HG03039 (cell line): Measurements from ENCODE around the gene ZNF467.

ENCODE experiments used
- ATAC-seq: cut with Tn5 transposase; IDR thresholded peaks from one replicate; pipeline ENCODE4 v1.9.1; 2021; ENCODE audit warnings: mild to moderate bottlenecking, moderate library complexity; ENCODE audit not compliant: unreplicated experiment

The ZNF467 gene

GRCh38 chr7:149808311-149808710, 34.9 kb upstream of the ZNF467 start:
- no peak for ATAC-seq

DNA sequence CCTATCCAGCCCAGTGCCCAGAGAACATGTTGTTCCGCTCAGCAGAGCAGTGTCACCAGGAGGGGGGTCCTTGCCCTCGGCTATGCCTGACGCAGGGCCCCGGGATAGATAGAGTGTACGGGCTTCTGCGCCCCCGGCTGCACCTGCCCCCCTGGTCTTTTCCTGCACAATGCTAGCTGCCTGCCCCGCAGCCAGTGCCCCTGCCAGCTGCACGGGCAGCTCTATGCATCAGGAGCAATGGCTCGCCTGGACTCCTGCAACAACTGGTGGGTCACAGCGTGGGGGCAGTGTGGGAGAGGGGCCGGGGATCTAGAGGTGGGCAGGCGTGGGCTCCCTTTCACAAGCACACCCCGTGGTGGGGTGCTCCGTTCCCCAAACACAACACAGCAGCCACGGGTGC, 33.3 kb upstream of the ZNF467 start:
- ATAC-seq: no peak

DNA sequence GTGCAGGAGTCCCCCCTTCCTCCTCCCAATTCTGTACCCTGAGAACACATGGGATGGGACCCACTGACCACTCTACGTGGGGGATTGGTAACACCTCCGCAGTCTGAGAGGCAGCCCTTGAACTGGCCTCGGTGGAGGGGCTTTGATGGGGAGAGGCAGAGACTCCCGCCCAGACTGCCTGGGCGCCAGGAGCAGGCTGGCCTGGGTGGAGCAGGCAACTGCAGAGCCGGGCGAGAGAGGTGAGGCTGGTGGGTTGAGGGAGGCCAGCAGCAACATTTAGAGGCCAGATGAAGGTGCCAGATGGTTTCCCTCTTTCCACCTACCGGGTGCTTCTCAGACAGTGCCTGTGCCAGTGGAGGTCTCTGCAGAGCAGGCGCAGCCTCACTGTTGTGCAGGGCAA, 30.7 kb upstream of the ZNF467 start:
- no peak for ATAC-seq

GRCh38 chr7:149803551-149804074, 30.2 kb upstream of the ZNF467 start:
- ATAC-seq: no peak

DNA sequence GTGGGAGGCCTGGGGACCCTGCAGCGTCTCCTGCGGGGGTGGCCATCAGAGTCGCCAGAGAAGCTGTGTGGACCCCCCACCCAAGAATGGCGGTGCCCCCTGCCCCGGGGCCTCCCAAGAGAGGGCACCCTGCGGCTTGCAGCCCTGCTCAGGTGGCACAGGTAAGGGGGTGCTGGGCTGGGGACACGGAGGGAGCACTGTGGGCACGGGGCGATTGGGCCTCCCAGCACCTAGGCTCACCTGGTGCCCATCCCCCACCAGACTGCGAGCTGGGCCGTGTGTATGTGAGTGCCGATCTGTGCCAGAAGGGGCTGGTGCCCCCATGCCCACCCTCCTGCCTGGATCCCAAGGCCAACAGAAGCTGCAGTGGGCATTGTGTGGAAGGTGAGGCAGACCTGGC, 29.6 kb upstream of the ZNF467 start:
- no peak for ATAC-seq

- no peak for ATAC-seq
Observed at GRCh38 chr7:149801816-149802215, 28.4 kb upstream of the ZNF467 start.

DNA sequence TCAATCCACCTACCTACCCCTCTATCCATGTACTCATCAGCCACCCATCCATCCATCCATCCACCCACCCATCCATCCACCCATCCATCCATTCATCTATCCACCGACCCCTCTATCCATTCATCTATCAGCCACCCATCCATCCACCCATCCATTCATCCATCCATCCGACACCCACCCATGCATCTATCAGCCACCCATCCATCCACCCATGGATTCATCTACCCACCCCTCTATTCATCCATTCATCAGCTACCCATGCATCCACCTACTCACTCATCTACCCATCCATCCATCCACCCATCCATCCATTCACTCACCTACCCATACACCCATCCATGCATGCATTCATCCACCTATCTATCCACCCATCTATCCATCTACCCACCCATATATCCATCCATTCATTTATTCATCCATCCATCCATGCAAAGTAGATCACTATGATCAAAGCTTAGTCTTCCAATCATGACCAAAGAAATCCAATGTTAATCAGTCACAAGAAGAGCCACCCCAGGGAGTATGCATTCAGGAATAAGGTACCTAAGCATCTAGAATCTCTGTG, 27.7 kb upstream of the ZNF467 start:
- ATAC-seq: no peak

GRCh38 chr7:149800169-149800555, 26.8 kb upstream of the ZNF467 start:
- no peak for ATAC-seq

- ATAC-seq: no peak
Observed at GRCh38 chr7:149799397-149800168, 26.2 kb upstream of the ZNF467 start.

DNA sequence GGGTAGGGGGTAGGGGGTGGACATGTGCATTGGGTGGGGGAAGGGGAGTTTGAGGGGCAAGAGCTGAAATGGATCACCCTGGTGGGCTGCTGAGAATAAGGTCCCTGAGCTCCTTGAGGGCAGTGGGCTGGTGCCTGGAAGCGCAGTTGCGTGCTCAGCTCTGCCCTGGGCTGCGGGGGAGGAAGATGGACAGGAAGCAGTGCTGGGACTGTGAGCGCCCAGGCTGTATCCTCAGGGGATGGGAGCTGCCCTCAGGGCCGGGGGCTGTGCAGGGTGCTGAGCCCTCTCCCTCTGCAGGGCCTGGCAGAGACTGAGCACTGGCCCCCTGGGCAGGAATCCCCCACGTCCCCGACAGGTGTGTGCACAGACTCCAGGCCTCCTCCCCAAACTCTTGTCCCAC, 24.4 kb upstream of the ZNF467 start:
- ATAC-seq: no peak

DNA sequence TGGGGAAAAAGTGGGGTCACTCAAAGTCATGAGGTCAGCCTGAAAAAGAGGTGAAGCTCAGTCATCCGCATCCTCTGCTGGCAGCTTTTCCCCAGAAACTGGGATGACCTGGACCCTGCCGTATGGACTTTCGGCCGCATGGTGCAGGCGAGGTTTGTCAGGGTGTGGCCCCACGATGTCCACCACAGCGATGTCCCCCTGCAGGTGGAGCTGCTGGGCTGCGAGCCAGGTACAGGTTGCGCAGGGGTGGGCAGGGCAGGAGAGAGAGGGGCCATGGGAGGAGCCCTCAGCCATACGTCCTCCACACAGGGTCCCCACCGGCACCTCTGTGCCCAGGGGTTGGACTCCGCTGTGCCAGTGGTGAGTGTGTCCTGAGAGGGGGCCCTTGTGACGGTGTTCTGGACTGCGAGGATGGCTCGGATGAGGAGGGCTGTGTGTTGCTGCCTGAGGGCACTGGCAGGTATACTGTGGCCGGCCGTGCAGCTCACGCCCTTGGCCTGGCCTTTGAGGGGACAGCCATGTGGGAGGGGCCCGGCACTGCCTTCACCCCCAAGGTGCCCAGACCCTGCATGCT, 23.0 kb upstream of the ZNF467 start:
- no peak for ATAC-seq

- no peak for ATAC-seq
Observed at GRCh38 chr7:149795126-149795525, 21.7 kb upstream of the ZNF467 start.

DNA sequence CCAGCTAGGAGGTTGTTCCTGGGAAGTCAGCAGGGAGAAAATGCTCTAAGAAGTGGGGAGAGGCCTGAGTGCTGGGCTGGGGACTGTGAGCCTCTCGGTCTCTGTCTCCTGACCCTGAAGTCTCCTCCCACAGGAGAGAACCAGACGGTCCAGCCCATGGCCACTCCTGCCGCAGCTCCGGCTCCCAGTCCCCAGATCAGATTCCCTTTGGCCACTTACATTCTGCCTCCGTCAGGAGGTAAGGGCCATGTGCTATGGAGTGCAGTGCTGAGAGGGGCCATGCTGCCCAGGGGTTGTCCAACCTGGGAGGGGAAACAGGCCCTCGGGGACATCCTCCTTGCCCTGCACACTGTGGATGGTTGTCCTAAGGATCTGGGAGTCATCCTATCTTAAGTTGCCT, 21.3 kb upstream of the ZNF467 start:
- ATAC-seq: no peak

DNA sequence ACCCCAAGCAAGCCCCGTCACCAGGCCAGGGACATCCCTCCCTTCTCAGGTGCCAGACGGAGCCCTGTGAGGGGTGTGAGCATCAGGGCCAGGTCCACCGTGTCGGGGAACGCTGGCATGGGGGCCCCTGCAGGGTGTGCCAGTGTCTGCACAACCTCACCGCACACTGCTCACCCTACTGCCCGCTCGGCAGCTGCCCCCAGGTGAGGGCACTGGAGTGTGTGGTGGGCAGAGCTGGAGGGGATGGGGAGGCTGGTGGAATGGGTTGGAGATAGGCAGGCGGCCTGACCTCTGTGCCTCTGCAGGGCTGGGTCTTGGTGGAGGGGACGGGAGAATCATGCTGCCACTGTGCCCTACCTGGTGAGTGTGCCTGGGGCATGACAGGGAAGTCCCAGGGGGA, 19.9 kb upstream of the ZNF467 start:
- no peak for ATAC-seq

- ATAC-seq: no peak
Observed at GRCh38 chr7:149792220-149792595, 18.8 kb upstream of the ZNF467 start.

GRCh38 chr7:149791411-149792219, 18.2 kb upstream of the ZNF467 start:
- ATAC-seq: no peak

GRCh38 chr7:149790754-149791360, 17.5 kb upstream of the ZNF467 start:
- ATAC-seq: no peak

DNA sequence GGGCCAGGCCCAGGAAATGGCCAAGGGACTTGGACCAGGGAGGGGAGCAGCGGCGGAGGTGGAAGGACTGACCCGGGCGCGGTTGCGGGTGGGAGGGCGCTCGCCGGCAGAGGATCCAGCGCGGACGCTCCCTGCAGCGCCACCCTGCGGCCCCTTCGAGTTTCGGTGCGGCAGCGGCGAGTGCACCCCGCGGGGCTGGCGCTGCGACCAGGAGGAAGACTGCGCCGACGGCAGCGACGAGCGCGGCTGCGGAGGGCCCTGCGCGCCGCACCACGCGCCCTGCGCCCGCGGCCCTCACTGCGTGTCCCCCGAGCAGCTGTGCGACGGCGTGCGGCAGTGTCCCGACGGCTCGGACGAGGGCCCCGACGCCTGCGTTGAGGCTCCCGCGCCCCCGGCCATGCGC, 16.8 kb upstream of the ZNF467 start:
- ATAC-seq: no peak

DNA sequence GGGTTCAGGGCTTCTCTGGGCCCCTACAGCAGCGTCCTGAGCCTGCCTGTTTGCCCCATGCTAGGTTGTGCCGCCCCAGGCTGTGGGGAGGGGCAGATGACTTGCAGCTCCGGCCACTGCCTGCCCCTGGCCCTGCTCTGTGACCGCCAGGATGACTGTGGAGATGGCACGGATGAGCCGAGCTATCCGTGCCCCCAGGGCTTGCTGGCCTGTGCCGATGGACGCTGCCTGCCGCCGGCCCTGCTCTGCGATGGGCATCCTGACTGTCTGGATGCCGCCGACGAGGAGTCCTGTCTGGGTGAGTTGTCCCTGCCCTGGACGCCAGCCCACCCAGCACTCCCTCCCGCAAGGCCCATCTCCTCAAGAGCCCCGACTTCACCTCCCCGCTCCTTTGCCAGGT, 15.7 kb upstream of the ZNF467 start:
- ATAC-seq: no peak

GRCh38 chr7:149788300-149788851, 15.0 kb upstream of the ZNF467 start:
- ATAC-seq: no peak
